Mesendoderm (in vitro differentiated cells): ENCODE data around the gene P2RX7.
"Not testable (repeated sequence)": the region's sequence is repeated elsewhere in the genome, so short reads cannot be mapped to it uniquely, and the experiment has no call there.

Experiments used
- DNase-seq: peaks from one replicate; pipeline ENCODE4 v3.0.0; 2013
- H2AK5ac ChIP-seq: 2 replicates; pipeline ENCODE4 v1.6.1; 2013; ENCODE audit warnings: low read length, inconsistent platforms
- H2BK120ac ChIP-seq: 2 replicates; pipeline ENCODE4 v1.6.1; 2013; ENCODE audit warnings: low read depth, mild to moderate bottlenecking, low read length, moderate library complexity, mixed read lengths
- H2BK15ac ChIP-seq: replicated peaks from 2 replicates; pipeline ENCODE4 v1.6.1; 2013; ENCODE audit warnings: low read depth, mild to moderate bottlenecking, moderate library complexity
- H2BK5ac ChIP-seq: 2 replicates; pipeline ENCODE4 v1.6.1; 2013; ENCODE audit warnings: low read length, inconsistent platforms
- H3K18ac ChIP-seq: 2 replicates; pipeline ENCODE4 v1.6.1; 2013; ENCODE audit warnings: mild to moderate bottlenecking, low read length, mixed read lengths
- H3K23ac ChIP-seq: one replicate; pipeline ENCODE4 v1.6.1; 2013; ENCODE audit warnings: low read length
- H3K27ac ChIP-seq: 2 replicates; pipeline ENCODE4 v1.5.1; 2013; ENCODE audit warnings: low read depth, mild to moderate bottlenecking, inconsistent platforms, low read length, moderate library complexity
- H3K27me3 ChIP-seq: 2 replicates; pipeline ENCODE4 v1.6.1; 2013; ENCODE audit warnings: low read length, control low read depth, mild to moderate bottlenecking, inconsistent platforms; ENCODE audit not compliant: insufficient read depth, poor library complexity
- H3K36me3 ChIP-seq: 2 replicates; pipeline ENCODE4 v1.6.1; 2013; ENCODE audit warnings: low read length, inconsistent platforms; ENCODE audit not compliant: control insufficient read depth, insufficient read depth
- H3K4ac ChIP-seq: one replicate; pipeline ENCODE4 v1.6.1; 2013; ENCODE audit warnings: low read depth, mild to moderate bottlenecking, low read length, moderate library complexity
- H3K4me1 ChIP-seq: 2 replicates; pipeline ENCODE4 v1.6.1; 2013; ENCODE audit warnings: low read depth, low read length, inconsistent platforms; ENCODE audit not compliant: control insufficient read depth
- H3K4me2 ChIP-seq: 2 replicates; pipeline ENCODE4 v1.6.1; 2013; ENCODE audit warnings: low read length
- H3K4me3 ChIP-seq: 2 replicates; pipeline ENCODE4 v1.5.1; 2013; ENCODE audit warnings: mild to moderate bottlenecking, low read length
- H3K56ac ChIP-seq: one replicate; pipeline ENCODE4 v1.6.1; 2013; ENCODE audit warnings: low read length
- H3K79me1 ChIP-seq: 2 replicates; pipeline ENCODE4 v1.6.1; 2013; ENCODE audit warnings: low read length, inconsistent platforms
- H3K79me2 ChIP-seq: 2 replicates; pipeline ENCODE4 v1.6.1; 2013; ENCODE audit warnings: mild to moderate bottlenecking, low read length; ENCODE audit not compliant: control insufficient read depth, insufficient read depth
- H3K9ac ChIP-seq: 2 replicates; pipeline ENCODE4 v1.6.1; 2013; ENCODE audit warnings: low read length, inconsistent platforms
- H4K5ac ChIP-seq: one replicate; pipeline ENCODE4 v1.6.1; 2013; ENCODE audit warnings: low read length
- H4K8ac ChIP-seq: one replicate; pipeline ENCODE4 v1.6.1; 2013; ENCODE audit warnings: low read depth, mild to moderate bottlenecking, control low read depth, low read length, moderate library complexity
- WGBS: extraction: QIAGEN DNeasy Blood & Tissue Kit; methylation state at CpG from one replicate; pipeline ENCODE4 v1.1.7; 2013; ENCODE audit warnings: low lambda C conversion rate, missing lambda C conversion rate; ENCODE audit not compliant: insufficient coverage; ENCODE audit errors: extremely low coverage; 5-methylcytosine and 5-hydroxymethylcytosine counted together

The P2RX7 gene

GRCh38 chr12:121202407-121203355 lies 70.0 kb downstream of the P2RX7 start:
- Histone ChIP-seq H3K79me1 (no peaks in the 10 kb centered on the region), H3K4me1 (no peaks in the 10 kb centered on the region), H2AK5ac (no peak overlapping the region), H2BK5ac (no peak overlapping the region), H2BK120ac (no peak overlapping the region), H4K8ac (no peak overlapping the region), H3K23ac (no peak overlapping the region), H3K18ac (no peak overlapping the region), H3K9ac (no peak overlapping the region), H4K5ac (no peak overlapping the region), H2BK15ac (no peak overlapping the region), H3K79me2 (no peaks in the 10 kb centered on the region), H3K4ac (no peak overlapping the region), H3K4me2 (no peak overlapping the region), H3K27me3 (no peaks in the 10 kb centered on the region), H3K36me3 (no peaks in the 10 kb centered on the region), H3K56ac (no peak overlapping the region), H3K27ac (no peak overlapping the region), H3K4me3 (no peak overlapping the region)
- no peak for DNase-seq
- WGBS, result no CpG with 5 or more reads among the region's 14 CpGs

DNA sequence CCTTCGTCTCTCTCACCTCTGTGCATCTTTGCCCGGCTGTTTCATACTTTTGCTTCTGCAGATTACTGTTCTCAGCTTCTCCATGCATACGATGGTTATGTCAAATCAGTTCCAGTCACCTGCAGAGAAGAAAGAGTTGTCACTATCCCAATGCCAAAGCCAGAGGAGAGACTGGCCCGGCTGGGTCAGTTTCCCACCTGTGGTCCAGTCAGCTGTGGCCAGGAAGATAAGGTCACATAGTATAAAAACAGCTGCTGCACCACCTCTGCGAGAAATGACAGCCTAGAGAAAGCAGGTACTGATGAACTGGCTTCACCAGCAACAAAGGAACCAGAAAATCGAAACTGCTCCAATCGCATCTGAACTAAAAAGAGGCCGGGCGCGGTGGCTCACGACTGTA lies 70.8 kb downstream of the P2RX7 start:
- Histone ChIP-seq H3K23ac (no peak overlapping the region), H3K79me2 (no peaks in the 10 kb centered on the region), H2BK5ac (no peak overlapping the region), H3K27me3 (no peaks in the 10 kb centered on the region), H3K79me1 (no peaks in the 10 kb centered on the region), H3K18ac (no peak overlapping the region), H4K5ac (no peak overlapping the region), H3K4me2 (no peak overlapping the region), H3K36me3 (no peaks in the 10 kb centered on the region), H3K4me1 (no peaks in the 10 kb centered on the region), H3K27ac (no peak overlapping the region), H3K4me3 (no peak overlapping the region), H3K56ac (no peak overlapping the region), H2AK5ac (no peak overlapping the region), H2BK120ac (no peak overlapping the region), H3K9ac (no peak overlapping the region), H3K4ac (no peak overlapping the region), H4K8ac (no peak overlapping the region), H2BK15ac (no peak overlapping the region)
- DNase-seq, result no peak
- WGBS, result no CpG with 5 or more reads among the region's 11 CpGs

DNA sequence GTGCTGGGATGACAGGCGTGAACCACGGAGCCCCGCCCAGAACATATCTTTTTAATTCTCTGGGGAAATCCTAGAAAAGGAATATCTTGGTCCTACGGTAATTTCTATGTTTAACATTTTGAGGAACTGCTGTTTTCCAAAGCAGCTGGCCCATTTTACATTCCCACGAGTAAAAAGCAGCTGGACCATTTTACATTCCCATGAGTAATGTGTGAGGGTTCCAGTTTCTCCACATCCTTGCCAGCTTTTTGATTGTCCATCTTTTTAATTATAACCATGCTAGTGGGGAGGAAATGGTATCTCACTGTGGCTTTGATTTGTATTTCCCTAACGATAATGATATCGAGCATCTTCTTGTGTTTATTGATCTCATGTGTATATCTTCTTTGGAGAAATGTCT lies 72.8 kb downstream of the P2RX7 start:
- WGBS, result no CpG with 5 or more reads among the region's 7 CpGs
- Histone ChIP-seq H2AK5ac (no peak overlapping the region), H4K5ac (no peak overlapping the region), H3K4me3 (no peak overlapping the region), H2BK15ac (no peak overlapping the region), H4K8ac (no peak overlapping the region), H2BK5ac (no peak overlapping the region), H3K18ac (no peak overlapping the region), H3K27me3 (no peaks in the 10 kb centered on the region), H3K79me1 (no peaks in the 10 kb centered on the region), H3K27ac (no peak overlapping the region), H3K4me2 (no peak overlapping the region), H3K36me3 (no peaks in the 10 kb centered on the region), H3K4ac (no peak overlapping the region), H3K9ac (no peak overlapping the region), H2BK120ac (no peak overlapping the region), H3K56ac (no peak overlapping the region), H3K4me1 (no peaks in the 10 kb centered on the region), H3K79me2 (no peaks in the 10 kb centered on the region), H3K23ac (no peak overlapping the region)
- no peak for DNase-seq

- H3K4ac ChIP-seq, H2AK5ac ChIP-seq, H3K36me3 ChIP-seq, H2BK5ac ChIP-seq, H4K5ac ChIP-seq, H3K23ac ChIP-seq, H3K4me1 ChIP-seq, H3K79me1 ChIP-seq, H3K4me3 ChIP-seq, DNase-seq, H3K79me2 ChIP-seq, H3K56ac ChIP-seq, H3K9ac ChIP-seq, H3K4me2 ChIP-seq, H3K27ac ChIP-seq, H2BK120ac ChIP-seq, H4K8ac ChIP-seq, H3K27me3 ChIP-seq, H2BK15ac ChIP-seq, H3K18ac ChIP-seq: not testable (repeated sequence)
- no CpG with 5 or more reads among the region's 10 CpGs for WGBS
These were observed 75.9 kb downstream of the P2RX7 start for GRCh38 chr12:121208571-121208970.

DNA sequence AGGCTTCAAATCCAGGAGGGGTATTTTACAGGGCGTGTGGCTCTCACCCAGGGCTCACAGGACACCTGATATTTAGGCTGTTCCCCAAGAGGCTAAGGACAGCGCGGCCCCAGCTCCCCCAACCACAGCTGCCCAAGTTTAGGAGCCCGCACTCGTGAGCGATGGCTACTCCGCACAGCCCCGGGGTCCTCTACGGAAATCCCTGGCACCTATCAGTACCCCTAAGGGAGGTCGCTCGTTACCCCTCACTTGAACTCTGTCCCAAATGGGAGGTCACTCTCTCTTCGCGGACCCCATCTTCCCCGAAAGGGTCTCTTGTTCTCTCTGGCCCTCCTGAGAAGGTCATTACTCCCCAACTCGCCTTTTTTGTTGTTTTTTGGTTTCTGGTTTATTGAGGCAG lies 76.5 kb downstream of the P2RX7 start:
- WGBS, result no CpG with 5 or more reads among the region's 15 CpGs
- Histone ChIP-seq H4K8ac (no peak overlapping the region), H3K56ac (peak overlapping the region; percentile 22), H3K18ac (no peak overlapping the region), H3K79me1 (no peaks in the 10 kb centered on the region), H3K4me1 (peaks cover 3% of the 10 kb centered on the region), H3K27ac (no peak overlapping the region), H3K27me3 (no peaks in the 10 kb centered on the region), H3K9ac (no peak overlapping the region), H3K4me3 (no peak overlapping the region), H3K4me2 (no peak overlapping the region), H2BK15ac (no peak overlapping the region), H3K36me3 (no peaks in the 10 kb centered on the region), H3K79me2 (no peaks in the 10 kb centered on the region), H4K5ac (no peak overlapping the region), H2AK5ac (no peak overlapping the region), H3K23ac (no peak overlapping the region), H3K4ac (no peak overlapping the region), H2BK5ac (no peak overlapping the region), H2BK120ac (no peak overlapping the region)
- no peak for DNase-seq
